C4-2B (cell line): ENCODE results near the gene SLC9A5.

Experiments used
- ZFX ChIP-seq: fragments of 450-650 bp; IDR thresholded peaks from 2 replicates; pipeline ENCODE4 v1.6.1; 2017
- TF ChIP-seq, protein P1 (sequence below): fragments of 450-650 bp; conservative IDR thresholded peaks from 2 replicates; pipeline ENCODE4 v1.5.1; 2017; ENCODE audit warnings: mild to moderate bottlenecking

DNA sequence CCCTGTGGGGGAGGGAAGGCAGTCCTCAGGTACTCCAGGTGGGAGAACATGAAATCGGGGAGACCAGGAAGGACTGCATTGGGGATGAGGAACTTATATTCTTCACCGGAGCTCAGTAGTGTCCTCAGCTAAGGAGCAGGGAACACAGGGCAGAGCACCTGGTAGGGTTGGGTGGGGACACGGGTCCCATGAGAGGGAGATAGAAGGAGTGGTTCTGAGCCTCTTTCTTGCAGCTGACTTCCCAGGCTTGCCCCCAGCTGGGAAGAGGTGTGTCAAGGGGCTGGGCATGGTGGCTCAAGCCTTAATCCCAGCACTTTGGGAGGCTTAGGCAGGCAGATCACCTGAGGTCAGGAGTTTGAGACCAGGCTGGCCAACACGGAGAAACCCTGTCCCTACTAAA, 3.6 kb upstream of the SLC9A5 start:
- TF ChIP-seq, protein P1, sequence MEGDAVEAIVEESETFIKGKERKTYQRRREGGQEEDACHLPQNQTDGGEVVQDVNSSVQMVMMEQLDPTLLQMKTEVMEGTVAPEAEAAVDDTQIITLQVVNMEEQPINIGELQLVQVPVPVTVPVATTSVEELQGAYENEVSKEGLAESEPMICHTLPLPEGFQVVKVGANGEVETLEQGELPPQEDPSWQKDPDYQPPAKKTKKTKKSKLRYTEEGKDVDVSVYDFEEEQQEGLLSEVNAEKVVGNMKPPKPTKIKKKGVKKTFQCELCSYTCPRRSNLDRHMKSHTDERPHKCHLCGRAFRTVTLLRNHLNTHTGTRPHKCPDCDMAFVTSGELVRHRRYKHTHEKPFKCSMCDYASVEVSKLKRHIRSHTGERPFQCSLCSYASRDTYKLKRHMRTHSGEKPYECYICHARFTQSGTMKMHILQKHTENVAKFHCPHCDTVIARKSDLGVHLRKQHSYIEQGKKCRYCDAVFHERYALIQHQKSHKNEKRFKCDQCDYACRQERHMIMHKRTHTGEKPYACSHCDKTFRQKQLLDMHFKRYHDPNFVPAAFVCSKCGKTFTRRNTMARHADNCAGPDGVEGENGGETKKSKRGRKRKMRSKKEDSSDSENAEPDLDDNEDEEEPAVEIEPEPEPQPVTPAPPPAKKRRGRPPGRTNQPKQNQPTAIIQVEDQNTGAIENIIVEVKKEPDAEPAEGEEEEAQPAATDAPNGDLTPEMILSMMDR: no peak
- TF ChIP-seq ZFX: no peak
